Putamen (tissue), 1 donor: ENCODE data around the gene ST6GAL2.

Experiments used
- DNase-seq: peaks from one replicate; pipeline ENCODE4 v3.0.0-alpha.2; 2016; ENCODE audit warnings: low spot score

The ST6GAL2 gene

DNA sequence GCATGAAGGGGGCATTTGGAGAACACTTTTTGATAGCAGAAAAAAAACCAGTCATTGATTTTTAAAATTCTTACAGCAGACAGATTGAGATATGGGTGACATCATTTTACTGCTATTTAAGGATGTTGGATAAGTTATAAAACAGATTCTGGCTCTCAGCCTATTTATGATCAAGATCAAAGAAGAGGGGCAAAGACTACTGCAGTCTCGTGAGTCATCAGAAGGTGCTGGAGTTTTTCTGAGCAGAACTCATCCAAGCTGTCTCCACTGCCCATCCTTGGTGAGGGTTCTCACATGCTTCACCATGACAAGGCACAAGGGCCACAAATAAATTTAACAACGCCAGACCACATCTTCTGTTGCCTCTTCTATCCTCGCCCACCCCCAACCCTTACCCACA, 58.8 kb downstream of the ST6GAL2 start:
- DNase-seq, result no peak

DNA sequence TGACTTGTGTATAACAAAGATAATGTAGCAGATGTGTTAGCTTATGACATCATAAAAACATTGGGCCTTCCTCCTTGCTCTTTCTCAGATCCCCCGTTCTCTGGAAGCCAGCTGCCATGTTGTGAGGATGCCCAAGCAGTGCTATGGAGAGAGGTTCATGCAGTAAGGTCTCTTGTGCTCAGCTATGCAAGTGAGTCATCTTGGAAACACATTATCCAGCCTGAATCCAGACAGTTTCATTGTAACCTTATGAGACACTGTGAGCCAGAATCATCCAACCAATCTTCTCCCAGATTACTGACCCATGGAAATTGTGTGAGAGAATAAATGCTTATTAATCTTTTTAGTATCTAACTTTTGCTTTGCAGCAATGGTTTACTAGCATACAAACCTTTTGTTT, 60.8 kb downstream of the ST6GAL2 start:
- DNase-seq, result no peak

DNA sequence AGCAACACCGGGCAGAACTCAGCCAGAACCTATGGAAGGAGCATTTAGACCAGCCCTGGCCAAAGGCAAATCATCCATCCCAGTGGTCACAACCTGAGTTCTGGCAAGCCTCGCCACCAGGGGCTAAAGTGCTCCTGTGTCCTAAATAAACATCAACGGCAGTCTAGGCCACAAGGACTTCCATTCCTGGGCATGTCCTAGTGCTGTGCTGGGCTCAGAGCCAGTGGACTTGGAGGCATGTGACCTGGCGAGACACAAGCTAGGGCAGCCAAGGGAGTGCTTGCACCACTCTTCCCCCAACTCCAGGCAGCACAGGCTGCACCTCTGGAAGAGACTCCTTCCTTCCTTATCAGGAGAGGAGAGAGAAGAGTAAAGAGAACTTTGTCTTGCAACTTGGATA, 69.0 kb downstream of the ST6GAL2 start:
- DNase-seq, result no peak

DNA sequence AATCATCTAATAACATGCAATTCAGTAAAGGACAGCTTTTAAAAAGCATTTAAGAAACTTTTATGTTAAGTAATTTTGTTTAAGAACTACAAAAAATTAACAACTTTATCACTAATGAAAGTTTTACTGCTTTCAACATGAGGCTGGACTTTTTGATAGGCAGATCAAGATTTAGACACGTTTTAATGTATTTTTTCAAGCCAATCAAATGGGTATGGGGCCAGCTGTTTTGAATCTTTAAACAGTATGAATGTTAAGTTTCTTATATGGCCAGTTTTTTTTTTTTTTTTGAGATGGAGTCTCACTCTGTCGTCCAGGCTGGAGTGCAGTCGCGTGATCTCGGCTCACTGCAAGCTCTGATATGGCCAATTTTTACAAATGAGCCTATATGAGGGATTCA, 73.1 kb downstream of the ST6GAL2 start:
- DNase-seq, result no peak

DNA sequence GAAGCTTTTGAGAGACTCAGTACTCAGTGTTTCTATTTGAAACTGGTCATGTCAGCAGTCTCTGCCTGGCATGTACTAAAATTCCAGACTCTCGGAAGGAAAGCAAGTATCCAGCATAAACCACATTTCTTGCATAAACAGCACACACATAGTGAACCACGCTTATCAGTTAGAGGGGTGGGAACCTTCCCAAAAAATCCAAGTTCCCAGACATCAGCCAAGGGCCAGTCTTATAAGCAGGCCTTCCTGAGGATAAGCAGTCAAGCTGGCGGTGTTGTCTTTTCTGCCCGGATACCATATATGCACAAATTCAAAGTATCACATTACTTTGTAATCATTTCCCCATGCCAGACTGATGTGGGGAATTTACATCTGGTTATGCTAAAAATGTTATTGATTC, 73.6 kb downstream of the ST6GAL2 start:
- no peak for DNase-seq

DNA sequence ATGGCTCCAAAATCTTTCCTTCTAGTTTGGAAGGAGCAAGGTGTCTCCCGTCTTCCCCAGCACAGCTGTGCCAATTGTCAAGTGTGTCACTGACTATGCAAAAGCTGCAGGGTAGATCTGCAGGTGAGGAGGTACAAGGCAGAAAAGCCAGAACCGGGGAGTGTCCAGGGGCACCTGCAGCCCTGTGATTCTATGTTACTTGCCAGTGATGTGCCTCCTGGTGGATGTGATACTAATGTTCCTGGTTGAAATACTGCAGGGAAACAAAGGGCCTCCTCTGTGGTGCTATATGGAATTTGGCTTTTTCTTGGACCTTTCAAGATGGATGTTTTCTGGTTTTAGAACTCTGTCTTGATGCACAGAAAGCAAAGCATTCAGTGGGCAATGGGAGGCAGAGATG, 80.3 kb downstream of the ST6GAL2 start:
- DNase-seq, result no peak

DNA sequence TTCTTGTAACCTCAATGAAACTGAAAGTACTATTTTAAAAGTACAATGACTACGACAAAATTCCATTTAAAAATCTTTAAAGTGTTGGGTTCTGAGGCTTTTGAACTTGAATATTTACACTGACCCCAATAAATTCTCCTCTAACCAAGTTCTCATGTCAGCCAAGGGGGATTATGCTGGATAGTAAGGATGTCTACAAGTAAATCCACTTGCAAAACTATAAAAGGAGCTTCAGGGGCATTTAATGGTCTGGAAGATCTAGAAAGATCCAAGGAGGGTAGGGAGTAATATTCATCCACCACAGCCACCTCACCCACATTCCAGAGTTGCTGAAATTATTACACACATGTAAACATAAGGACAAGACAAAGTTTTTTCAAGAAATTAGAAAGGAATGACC, 81.8 kb downstream of the ST6GAL2 start:
- no peak for DNase-seq

DNA sequence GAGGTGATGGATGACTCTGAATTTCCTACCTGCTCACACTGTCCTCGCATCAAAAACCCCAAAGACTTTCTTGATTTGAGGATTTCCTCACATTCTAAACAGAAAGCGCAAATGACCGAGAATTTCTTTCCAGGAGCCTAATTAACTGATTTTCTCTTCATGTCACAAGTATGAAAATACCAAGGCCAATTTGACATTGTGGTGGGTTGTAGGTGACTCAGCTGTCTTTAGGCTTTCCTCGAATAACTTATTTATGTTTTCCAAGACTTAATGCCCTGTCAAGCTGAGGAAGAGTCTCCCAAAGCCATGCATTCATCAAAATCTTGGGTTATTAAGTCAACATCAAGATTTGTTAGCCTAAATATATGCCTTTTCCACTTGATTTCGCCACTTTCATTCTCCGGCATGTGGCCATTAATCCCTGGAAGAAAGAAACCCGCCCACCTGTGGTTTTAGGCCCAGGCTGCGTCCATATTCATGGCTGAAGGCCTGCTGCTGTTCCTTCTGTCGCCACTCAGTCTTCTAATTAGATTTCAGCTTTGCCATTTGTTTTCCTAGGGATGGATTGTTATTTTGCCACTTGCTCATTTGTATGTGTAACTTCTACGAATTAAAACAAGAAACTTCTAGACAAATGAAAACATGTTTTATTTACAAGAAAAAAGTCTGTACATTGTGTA, 84.9 kb downstream of the ST6GAL2 start:
- no peak for DNase-seq

DNA sequence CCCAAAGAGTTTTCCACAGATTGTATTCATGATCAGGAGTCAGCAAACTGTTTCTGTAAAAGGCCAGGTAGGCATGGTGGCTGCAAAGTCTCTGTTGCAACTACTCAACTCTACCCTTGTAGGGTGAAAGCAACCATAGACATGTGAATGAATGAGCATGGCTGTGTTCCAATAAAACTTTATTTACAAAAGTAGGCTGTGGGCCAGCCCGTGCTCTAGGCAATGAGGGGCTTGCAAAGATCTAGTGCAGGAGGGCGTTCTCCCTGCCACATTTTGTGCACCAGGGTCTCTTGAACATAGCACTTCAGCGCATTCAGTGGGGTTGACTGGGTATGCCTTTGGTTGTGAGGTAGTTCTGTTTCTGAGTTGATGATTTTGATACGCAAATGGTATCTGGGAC, 85.8 kb downstream of the ST6GAL2 start:
- DNase-seq, result no peak

DNA sequence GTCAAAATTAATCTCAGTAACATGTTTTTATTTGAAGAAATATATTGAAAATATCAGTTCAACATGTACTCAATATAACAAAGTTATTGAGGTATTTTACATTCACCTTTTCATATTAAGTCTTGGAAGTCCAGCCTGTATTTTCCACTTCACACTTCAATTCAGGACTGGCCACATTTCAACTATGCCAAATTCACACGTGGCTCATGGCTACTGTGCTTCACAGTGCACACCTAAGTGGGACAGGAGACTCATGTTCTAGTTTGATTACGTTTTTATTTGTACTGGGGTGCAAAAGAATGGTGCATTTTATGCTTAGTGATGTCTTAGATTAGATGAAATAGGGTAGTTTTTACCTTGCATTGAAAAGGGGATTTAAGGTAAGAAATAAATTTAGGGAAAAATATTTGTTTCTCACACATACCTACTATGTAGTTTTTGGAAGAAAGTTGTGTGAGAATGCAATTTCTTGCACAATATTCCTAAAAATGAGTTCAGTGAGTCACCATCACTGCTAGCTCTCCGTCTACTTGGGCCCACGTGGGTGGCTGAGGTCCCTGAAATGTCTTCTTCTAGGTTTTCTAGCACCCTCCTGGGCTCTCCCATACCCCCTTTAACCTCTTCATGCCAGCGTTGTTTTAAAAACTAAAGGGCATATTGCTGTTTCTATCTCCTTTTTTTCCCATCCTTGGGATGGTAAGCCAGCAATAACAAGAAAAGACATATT, 87.0 kb downstream of the ST6GAL2 start:
- no peak for DNase-seq

DNA sequence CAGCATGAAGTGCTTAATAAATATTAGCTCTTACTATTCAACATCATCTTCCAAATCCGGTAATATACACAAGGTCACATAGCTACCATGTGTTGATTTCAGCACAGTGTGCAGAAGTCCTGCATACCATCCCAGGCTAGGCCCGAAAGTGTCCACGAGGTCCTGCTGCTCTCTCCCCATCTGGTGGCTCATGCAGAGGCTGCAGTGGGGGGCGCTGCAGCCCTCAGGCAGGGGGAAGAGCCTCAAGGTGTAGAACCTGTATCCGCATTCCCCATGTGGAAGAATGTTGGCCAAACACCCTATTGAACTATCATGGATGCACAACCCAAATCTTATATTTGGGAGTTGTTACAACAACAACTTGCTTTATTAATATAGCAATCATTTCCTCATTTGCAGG, 88.5 kb downstream of the ST6GAL2 start:
- DNase-seq, result no peak

DNA sequence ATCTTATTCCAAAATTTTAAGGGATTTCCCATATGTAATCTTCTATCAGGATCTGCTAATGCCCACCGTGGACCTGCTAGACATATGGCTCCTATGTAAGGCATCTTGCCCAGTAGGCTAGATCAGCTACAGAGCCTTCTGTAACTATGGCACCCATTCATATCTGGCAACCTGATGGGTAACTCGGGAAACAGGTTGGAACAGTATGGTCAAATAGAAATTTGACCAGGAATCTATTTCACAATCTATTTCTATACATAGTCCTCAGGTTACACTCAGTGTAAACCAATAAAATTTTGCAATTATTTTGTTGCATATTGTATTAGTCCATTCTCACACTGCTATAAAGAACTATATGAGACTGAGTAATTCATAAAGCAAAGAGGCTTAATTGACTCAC, 93.3 kb downstream of the ST6GAL2 start:
- no peak for DNase-seq

DNA sequence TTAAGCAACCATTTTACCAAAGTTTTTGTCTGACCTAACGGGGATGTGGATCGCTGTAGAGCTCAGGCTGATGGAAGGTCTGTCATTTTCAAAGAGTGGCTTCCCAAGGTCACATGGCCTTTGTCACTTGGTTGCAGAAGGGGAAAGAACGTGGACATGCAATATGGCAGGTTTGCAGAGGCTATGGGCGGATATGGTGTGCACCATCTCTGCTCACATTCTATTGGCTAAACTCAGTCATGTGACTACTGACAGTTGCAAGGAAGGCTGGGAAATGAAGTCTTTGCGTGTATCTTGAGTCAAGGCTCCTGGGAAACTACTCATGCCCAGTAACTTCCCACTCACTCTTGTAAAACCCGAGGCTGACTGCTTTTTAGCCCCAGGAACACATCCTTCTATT, 96.8 kb downstream of the ST6GAL2 start:
- no peak for DNase-seq

DNA sequence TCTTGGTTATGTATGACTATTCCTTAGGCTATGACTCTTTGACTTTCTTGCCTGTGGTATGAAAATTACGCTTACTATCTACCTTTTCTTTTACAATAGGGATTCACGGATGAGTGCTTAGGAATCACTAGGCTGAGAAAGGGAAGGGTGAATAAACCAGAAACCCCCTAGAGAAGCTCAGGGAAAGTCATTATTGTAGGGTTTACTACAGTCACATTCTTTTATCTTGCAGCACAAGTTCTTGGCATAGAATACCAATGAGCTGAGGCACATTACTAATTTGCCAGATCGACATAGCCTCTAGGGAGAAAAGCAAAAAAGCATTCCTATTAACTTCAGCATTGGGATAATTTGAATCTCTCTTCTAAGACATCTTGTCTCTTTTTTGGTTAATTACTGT, 103.3 kb downstream of the ST6GAL2 start:
- no peak for DNase-seq

DNA sequence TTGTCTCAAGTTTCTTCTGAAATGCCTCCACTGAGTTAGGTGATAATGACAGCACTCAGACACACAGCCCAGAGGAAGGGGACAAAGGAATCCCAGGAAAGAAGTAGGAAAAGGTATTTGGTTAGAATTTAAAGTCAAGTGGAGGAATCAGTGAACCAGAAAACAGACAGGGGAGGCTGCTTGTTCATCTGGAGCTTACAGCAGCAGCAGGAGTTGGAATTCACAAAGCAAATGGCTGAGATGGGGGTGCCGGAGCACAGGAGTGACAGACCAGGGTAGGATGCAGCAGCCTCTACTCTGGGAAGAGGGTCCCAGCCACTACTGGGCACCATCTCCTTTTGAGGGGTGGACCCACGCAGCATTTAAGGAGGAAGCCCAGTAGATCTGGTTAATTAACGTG, 104.8 kb downstream of the ST6GAL2 start:
- DNase-seq, result no peak

DNA sequence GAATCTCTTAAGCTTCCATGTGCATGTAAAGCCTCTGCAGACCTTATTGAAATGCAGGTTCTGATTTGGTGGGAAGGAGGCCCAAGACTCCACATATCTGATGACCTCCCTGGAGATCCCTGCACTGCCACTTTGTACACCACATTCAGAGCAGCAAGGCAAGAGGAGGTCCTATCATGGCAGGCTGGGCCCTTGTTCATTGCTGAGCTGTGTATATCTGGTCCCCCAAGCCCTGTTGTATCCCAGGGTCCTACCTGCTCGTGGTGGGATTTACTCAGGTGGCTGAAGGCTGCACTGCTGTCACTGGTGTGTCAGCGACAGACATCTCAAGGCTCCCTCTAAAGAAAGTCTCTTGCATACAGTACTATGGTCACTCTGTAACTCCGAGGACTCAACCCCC, 114.2 kb downstream of the ST6GAL2 start:
- no peak for DNase-seq

DNA sequence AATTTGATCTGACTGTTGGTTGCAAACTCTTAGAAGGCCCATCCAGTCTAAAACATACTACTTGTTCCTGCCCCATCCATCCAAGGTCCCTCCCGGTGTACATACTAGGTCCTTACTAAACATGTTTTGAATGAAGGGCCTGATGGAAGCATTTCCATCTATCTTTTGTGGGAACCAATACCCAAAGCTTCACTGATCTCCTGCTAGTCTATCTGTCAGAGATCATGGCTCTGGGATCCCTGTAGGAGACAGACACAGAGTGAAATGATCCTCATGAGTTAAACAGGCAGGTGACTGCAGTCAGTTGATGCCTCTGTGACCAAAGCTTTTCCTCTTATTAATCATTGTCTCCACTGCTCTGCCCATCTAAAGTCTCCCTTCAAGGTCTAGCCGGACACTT, 115.0 kb downstream of the ST6GAL2 start:
- no peak for DNase-seq

DNA sequence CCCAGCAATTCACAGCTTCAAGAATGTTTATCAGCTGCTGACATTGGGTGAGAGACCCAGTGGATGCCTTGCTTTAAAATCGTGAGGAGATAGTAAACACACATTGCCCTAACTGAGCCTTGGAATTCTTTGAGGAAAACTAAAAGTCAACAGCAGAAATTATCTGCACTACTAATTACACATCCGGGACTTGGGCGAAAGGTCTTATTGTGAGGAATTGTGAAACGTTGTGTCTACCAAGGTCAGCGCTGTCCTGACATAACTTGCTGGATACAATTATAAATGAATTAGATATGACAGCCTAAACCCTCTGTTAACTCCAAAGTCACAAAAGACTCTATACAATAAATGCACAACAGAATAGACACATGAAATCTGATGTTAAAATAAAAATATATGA, 121.4 kb downstream of the ST6GAL2 start:
- no peak for DNase-seq

DNA sequence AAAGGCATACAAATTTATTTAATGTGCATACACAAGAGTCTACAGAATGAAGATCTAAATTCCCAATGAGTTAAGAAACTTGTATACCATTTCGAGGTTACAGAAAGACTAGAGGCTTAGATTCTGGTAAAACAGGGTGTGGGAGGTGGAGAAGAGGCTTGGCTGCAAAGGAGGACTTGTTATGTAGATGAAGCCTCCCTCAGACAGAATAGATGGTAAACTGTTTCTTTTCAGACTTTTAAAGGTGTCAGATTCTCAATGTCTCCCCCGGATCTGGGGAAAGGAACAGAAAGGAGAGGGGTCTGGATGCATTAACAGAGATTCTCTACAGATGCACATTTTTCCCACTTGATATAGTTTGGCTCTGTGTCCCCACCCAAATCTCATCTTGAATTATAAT, 126.0 kb downstream of the ST6GAL2 start:
- no peak for DNase-seq

DNA sequence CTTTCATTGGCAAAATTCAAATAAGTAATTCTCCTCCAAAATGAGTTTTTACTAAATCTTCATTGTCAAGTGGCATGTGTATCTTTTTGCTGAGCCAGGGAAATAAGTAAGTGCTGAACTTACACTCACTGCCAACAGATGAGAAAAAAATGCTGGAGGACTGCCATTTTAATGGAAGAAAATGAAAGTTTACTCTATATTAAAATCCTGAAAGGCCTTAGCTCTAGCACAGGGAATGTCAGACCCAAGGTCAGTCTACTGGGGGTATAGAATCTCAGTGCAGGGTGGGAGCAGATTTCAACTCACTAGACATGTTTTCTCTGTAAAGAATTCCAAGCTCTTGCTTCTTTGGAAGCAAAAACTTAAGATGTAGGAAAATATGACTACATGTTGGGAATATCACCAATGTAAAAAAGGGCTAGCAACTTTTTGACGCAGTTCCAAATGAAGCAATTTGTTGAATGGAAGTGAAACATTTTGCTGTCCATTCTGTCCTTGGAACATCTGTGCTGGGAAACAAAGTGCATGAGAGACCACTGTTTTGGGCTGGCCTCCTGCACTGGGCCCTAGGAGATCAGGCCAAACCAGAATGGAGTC, 127.0 kb downstream of the ST6GAL2 start:
- no peak for DNase-seq
